Endometrium (tissue), 2 donors: ENCODE measurements around the gene MYO15A.

ENCODE experiments used
- FAIRE-seq: peaks from 2 replicates; lab custom pipeline; 2012; peaks lifted over from hg19 to GRCh38; lab: Jason Lieb, UNC
- donor health status: control.
- donor health status: control.

The MYO15A gene

DNA sequence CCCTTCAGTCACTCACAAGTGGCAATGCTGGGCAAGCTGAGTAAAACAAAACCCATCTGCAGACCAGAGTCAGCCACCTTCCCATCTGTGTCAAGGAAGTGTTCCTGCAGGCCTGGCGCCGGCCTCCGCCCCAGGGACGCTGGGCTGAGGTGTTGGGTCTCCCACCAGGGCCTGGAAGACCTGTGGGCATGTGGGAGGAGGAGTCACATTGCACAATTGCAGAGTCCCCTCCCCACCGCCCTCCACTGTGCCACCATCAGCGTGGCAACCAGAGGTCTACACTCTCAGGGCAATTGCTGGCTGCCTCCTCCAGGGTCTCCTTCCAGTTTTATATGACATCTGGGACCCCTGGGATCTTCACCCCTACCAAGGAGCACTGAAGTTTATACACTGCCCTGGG, 3.0 kb upstream of the MYO15A start:
- FAIRE-seq = no peak

DNA sequence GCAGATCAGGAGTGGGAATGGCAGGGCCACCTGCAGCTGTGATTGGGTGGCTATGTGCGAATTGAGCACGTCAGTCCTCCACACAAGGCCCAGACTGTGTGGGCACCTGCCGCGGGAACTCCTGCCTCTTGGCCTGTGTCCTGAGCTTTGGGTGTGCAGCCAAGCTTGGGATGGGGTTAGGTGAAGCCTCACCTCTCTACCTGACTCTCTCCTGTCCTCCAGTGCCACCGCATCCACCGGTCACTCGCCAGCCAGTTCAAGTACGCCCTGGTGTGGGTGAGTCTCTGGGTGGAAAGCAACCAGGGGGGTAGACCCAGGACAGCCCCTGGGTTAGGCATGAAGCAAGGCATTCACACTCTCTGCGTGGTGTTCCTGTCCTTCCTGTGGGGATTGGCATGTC, 2.3 kb upstream of the MYO15A start:
- FAIRE-seq = no peak

DNA sequence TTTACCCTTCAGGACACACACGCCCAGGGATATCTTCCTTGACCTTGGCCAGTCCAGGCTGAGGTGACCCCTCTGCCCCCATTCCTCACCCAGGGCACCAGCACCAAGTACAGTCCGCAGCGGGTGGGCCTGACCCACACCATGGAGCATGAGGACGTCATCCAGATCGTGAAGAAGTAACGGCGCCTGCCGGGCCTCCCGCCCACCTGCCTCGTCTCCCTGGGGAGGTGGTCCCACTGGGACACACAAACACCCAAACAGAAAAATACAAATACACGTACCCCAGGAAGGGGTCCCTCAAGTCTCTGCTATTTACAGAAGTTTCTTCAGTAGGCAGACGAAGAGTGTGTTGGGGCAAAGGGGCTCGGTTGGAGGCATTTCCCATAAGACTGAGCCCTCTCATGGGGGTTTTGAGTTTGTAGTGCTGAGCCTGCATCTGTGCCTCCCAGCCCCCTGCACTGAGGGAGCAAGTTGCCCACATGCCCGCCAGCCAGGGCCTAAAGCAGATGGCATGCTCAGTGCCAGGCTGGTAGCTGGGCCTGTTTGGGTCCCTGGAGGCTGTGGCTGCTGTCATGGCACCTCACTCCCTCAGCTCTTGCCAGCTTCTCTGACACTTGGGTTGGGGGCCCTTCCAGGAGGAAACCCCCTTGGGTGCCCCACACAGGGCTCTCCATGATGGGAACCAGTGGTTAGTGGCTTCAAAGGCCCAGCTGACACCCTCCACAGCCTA, 1.3 kb upstream of the MYO15A start:
- no peak for FAIRE-seq

DNA sequence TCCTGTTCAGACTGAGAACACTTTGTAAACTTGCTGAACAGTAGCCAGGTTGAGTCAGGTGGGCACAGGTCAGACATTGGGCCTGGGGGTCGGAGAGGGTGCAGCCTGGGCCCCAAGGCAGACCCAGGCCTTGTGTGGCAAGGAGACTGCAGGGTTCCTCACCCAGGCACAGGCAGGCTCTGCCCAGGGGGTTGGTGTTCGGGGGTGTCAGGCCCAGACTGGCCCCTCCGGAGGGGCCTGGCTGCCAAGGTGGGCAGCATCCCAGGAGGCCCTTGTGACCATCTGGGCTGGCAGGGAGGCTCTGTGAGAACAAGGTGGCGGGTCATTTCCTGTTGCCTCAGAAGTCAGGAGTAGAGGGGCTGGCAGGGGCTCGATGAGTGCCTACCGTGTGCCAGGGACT, 585 bp upstream of the MYO15A start:
- FAIRE-seq = no peak

DNA sequence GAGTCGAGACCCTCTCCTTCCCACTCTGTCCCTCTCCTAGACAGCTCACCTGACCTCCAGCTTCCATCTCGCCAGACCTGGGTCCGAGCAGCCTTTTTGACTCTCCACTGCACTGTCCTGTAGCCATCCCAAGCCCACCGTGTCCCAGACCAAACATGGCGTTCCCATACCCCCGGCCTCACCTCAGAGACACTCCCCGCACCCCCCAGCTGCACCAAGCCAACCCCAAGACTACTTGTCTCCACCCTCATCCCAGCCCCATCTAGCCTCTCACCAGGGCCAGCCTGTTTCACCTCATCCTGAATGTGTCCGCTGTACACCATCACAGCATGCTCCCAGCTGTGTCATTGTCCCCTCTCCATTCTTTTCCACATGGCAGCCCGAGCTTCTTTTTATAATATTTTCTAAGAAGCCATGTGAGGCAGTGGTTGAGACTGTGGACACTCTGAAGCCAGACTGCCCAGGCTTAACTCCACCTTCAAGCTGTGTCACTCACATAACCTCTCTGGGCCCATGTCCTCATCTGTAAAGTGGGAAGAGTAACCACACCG, 1.5 kb downstream of the MYO15A start:
- no peak for FAIRE-seq

DNA sequence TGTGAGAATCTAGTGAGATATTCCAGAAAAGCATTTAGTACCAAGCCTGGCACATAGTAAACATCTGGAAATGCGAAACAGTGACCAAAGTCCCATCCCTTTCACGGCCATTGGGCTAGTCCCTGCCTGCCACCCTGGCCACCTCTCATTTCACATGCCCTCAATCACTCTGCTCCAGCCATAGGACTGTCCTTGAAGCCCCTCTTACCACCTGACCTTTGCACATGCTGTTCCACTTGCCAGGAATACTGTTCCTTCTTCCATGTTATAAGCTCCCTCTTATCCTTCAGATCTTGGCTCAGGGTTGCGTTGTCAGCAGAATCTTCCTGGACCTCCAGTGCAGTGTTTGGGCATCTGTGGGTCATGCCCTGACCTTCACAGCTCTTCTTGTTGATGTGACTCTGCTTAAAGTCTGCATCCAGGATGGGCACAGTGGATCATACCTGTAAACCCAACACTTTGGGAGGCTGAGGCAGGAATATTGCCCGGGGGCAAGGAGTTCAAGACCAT, 2.1 kb downstream of the MYO15A start:
- FAIRE-seq = no peak

DNA sequence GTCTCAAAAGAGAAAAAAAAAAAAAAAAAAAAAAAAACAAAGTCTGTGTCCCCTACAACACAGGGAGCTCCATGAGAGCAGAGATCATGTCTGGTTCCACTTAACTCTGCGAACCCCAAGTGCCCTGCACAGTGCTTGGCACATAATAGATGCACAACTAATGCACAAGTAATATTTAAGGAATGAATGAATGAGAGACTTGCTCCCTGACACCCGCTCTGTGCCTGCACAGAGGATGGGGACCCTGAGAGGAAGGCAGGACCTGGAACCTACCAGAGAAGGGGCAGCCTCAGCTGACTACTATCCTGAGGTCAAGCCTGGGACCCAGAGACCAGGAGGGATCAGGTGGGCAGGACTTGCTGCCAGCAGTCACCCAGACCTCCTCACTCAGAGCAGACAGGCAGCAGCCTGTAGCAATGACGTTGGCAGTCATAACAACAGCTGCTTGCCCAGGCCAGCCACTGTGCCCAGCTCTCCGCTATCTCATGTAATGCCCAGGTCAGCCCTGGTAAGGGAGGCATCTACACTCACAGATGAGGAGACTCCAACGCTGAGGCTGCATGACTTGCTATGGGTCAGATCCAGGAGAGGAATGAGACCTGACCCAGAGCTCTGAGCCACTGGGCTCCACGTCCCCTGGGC, 2.9 kb downstream of the MYO15A start:
- no peak for FAIRE-seq

DNA sequence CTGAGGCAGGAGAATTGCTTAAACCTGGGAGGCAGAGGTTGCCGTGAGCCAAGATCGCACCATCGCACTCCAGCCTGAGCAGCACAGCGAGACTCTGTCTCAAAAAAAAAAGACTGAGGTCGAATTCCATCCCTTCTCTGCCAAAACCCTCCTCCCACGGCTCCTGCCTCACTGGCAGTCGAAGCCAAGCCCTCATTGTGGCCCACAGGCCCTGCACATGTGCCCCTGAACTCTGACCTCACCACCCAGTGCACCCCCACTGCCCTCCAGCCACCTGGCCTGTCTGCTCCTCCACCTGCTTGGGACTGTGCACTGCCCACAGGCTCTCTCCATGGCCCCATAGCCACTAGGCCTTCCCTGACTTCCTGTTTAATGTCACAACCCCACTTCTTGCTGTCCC, 7.0 kb downstream of the MYO15A start:
- no peak for FAIRE-seq

DNA sequence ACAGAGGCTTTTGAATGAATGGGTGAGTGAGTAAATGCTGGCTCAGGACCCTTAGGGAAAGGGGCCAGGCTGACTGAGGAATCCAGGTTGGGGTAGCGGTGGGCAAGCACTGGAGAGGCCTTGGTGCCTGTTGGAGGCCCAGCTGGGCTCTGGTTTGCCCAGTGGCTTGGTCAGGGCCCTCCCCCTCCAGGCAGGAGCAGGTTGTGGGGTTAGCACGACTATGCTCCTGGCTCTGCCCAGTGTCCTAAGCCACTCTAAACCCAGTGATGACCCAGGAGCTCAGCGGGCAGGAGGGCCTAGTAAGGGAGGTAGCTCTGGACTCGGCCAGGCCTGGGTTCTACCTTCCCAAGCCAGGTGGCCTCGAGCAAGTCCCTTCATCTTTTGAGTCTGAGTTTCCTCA, 7.5 kb downstream of the MYO15A start:
- FAIRE-seq = no peak

DNA sequence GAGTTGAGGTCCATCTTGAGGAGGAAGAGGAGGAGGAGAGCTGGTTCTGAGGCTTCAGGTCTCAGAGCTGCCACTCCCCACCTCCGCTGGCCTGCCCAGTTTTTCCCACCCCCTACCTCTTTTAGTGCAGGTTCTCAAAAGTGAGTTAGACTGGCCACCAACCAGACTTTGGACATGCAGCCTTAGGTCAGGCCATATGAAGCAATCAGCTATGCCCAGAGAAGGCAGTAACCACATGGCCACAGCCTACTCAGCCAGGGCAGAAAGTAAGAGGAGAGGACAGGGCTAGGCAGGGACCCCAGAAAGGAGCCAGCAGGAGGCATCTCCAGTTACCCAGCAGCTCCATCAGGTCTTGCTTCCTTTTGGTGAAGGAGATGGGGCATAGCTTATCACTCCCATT, 9.0 kb downstream of the MYO15A start:
- no peak for FAIRE-seq

DNA sequence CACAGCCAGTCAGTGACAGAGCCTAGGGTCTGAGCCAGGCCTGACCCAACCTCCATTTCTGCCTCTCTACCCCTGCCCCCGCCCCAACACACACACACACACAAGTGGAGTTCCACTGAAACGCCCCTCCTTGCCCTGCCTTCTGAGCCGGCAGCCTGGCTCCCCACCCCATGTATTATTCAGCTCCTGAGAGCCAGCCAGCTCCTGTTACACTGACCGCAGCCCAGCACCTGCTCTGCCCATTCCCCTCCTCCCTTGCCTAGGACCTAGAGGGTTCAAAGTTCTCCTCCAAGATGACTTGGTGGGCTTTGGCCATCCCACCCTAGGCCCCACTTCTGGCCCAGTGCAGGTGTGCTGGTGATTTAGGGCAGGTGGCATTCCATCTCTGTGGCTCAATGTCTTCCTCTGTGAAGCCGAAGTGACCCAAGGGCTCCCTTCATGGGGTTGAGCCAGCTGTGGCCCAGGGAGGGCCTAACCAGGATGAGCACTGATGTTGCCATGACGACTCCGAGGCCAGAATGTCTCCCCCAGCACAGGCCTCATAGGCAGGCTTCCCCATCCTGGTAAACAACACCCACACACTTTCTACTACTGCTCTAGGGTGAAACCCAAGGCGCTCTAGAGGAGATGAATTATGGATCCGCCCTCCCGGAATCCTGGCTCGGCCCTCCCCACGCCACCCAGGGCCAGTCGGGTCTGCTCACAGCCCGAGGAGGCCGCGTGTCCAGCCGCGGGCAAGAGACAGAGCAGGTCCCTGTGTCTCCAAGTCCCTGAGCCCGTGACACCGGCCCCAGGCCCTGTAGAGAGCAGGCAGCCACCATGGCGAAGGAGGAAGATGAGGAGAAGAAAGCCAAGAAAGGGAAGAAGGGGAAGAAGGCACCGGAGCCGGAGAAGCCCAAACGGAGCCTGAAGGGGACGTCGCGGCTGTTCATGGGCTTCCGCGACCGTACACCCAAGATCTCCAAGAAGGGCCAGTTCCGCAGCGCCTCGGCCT, 9.7 kb downstream of the MYO15A start:
- FAIRE-seq = no peak

DNA sequence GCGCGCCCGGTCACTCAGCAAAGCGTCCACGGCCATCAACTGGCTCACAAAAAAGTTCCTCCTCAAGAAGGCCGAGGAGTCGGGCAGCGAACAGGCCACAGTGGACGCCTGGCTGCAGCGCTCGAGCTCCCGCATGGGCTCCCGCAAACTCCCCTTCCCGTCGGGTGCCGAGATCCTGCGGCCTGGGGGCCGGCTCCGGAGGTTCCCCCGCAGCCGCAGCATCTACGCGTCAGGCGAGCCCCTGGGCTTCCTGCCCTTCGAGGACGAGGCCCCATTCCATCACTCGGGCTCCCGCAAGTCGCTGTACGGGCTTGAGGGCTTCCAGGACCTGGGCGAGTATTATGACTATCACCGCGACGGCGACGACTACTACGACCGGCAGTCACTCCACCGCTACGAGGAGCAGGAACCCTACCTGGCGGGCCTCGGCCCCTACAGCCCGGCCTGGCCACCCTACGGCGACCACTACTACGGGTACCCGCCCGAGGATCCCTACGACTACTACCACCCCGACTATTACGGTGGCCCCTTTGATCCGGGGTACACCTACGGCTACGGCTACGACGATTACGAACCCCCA, 10.7 kb downstream of the MYO15A start:
- no peak for FAIRE-seq

DNA sequence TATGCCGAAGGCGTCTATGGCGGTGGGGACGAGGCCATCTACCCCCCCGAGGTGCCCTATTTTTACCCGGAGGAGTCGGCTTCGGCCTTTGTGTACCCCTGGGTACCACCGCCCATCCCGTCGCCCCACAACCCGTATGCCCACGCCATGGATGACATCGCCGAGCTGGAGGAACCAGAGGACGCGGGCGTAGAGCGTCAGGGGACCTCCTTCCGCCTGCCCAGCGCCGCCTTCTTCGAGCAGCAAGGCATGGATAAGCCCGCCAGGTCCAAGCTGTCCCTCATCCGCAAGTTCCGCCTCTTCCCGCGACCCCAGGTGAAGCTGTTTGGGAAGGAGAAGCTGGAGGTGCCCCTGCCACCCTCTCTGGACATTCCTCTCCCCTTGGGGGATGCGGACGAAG, 11.4 kb downstream of the MYO15A start:
- FAIRE-seq = no peak

DNA sequence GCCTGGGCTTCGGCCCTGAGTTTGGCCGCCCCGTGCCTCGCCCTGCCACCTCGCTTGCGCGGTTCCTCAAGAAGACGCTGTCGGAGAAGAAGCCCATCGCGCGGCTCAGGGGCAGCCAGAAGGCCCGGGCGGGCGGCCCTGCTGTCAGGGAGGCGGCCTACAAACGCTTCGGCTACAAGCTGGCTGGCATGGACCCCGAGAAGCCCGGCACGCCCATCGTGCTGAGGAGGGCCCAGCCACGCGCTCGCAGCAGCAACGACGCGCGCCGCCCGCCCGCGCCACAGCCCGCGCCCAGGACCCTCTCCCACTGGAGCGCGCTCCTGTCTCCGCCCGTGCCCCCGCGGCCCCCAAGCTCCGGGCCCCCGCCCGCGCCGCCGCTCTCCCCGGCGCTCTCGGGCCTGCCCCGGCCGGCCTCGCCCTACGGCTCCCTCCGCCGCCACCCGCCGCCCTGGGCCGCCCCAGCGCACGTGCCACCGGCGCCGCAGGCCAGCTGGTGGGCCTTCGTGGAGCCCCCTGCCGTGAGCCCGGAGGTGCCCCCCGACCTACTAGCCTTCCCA, 12.0 kb downstream of the MYO15A start:
- no peak for FAIRE-seq

DNA sequence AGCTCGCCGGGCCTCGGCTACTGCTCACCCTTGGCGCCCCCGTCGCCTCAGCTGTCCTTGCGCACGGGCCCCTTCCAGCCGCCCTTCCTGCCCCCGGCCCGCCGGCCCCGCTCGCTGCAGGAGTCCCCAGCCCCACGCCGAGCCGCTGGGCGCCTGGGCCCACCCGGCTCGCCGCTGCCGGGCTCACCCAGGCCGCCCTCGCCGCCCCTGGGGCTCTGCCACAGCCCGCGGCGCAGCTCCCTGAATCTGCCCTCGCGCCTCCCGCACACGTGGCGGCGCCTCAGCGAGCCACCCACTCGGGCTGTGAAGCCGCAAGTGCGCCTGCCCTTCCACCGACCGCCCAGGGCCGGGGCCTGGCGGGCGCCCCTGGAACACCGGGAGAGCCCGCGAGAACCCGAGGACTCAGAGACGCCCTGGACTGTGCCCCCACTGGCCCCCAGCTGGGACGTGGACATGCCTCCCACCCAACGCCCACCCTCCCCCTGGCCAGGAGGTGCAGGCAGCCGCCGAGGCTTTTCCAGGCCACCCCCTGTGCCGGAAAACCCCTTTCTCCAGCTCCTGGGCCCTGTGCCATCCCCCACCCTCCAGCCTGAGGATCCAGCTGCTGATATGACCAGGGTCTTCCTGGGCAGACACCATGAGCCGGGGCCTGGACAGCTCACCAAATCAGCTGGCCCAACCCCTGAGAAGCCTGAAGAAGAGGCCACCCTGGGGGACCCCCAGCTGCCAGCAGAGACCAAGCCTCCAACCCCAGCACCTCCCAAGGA, 12.8 kb downstream of the MYO15A start:
- no peak for FAIRE-seq

DNA sequence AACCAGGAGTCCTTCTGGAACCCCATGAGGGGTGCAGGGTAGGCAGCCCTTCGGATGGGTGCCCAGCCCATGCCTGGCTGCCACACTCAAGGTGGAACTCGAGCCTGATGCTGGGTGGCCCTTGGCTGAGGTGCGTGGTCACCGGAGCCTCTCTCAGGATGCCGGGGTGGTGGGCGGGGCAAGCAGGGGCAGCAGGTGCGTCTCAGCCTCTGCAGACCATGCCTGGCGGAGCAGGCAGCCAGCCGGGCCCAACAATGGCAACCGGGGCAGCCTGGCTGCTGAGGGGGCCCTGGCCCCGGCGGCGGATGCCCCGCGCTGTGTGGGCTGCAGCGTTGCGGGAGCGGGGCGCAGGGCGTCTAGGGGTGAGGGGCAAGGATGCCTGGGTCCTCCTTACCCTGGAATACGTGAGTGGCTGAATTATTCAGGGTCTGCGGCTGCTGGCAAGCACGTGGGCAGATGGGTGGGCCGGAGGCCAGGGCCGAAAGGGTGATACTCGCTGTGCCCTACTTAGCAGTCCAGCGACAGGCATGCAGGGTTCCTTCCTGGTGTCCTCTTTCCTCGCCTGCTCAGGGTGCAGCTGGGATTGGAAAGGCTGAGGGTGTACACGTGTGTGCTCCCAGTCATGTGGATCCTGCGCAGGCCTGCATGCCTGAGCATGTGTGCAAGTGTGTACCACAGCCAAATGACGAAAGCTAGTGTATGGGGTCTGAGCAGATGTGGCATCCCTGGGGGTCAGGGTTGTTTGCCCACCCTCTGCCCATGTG, 14.6 kb downstream of the MYO15A start:
- no peak for FAIRE-seq

DNA sequence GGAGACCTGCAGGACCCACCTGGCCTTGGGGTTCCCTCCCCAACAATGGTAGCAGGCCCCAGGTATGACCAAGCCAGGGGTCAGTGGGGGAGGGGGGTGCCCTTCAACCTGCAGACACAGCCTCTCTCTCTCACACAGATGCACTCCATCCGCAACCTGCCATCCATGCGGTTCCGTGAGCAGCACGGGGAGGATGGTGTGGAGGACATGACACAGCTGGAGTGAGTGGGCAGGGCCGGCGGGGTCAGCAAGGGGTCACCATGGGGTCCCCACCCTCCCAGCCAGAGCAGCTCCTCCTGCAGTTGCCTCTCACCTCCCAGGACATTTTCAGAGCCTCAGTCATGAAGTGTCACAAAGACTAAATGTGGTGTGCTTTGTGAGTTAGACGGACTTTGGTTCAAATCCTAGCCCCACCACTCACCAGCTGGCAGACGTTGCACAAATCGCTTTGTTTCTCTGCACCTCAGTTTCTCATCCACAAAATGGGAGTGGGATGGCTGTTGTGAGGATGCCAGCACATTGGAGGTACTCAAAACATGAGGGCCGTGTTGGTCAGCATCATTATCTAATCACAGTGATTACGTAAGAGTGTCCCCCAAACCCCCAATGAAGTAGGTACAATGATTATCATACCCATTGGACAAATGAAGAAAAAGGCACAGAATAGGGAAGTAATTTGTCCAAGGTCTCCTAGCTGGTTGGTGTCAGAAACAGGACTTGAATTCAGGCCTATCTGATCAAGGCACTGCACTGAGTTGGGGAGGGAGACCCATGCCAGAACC, 16.0 kb downstream of the MYO15A start:
- FAIRE-seq = no peak

DNA sequence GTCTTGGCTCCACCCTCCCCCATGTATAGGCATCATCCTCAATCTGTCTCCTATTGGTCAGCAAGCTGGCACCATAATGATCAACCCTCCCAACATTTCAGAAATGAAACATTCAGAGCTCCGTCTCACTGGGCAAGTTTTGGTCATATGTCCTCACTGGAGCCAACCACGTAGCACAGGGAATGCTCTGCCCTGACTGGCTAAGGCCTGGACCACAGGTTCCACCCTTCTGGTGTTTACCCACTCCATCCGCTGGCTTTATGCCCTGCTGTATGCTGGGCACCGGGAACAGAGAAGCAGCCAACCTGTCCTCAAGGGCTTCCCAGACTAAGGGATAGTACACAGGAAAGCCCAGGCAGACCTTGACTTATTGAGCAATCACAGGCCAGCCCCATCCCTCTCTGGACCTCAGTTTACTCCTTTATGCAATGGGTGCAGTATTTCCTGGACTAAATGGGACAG, 20.5 kb downstream of the MYO15A start:
- FAIRE-seq = no peak

DNA sequence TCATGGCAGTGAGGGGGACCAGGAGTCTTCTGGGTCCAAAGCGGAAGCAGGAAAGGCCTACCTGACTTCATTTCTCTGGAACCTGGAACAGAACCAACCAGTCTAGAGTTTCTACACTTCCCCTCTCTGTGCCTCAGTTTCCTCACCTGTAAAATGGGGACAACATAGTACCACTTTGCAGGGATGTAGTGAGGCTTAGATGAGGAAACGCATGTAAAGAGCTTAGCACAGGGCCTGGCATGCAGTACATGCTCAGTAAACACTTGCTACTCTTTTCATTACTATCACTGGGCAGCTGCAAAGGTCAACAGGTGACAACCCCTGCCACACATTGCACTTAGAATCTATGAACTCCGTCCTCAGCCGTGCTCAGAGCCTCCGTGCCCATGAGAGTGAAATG, 24.2 kb downstream of the MYO15A start:
- no peak for FAIRE-seq
